SKM-1 (cell line): ENCODE data around the gene MED10.

Source experiments
- DNase-seq: peaks from one replicate; lab custom pipeline; 2025; ENCODE audit not compliant: unreplicated experiment; lab: John Stamatoyannopoulos, UW

Gene MED10, protein sequence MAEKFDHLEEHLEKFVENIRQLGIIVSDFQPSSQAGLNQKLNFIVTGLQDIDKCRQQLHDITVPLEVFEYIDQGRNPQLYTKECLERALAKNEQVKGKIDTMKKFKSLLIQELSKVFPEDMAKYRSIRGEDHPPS

DNA sequence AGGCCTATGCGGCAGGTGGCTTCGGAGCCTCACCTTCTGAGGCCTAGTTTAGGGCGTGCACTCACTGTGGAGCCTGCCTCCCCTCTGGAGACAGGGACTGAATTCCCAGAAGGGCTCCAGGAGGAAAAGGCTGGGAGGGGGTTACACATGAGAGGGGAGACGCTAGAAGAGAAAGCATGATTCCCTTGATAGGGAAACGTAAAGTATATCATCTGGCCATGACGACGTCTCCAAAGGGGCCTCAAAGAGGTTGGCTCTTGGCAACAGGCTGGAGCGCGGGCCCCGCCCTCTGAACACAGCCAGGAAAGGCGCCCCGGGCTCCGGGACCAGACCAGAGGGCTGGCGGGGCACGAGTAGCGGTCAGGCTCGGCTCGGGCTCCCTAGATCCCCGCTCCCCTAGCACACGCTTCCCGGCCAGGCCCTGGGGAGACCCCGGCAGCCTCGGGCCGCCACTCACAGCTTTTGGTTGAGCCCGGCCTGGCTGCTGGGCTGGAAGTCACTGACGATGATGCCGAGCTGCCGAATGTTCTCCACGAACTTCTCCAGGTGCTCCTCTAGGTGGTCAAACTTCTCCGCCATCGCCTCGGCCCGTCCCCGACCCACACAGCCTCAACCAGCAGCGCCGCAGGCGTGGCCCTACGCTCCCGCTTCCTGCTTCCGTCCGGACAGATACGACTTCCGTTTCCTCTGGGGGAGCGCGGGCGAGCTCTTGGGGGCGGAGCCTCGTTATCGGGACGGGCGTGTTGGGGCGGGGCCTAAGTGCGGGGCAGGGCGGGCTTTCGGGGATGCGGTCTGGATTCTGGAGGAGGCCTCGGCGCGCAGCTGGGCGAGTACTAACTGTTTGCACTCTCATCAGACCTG, at the start of gene MED10:
TSS of gene MED10 (minus strand) at position 643 of the 861 bp plus-strand sequence. CDS start at position 579, 64 bp downstream.
- DNase-seq, result peak; percentile 81

DNA sequence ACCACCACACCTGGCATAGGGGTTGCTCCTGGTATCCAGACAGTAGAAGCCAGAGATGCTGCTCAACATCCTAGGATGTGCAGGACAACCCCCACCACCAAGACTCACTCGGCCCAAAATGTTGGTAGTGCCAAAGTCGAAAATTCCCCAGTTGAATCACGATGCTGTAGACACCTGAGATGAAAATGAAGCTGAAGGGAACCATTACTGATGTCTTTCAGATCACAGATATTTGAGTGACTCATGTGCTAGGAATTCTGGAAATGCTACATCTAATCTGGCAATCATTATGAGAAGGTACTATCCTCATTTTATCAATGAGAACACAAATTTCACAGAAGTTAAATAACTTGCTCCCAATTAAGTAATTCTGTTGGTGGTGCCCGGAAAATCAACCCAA, 49.3 kb upstream of the MED10 start:
- DNase-seq, result no peak

DNA sequence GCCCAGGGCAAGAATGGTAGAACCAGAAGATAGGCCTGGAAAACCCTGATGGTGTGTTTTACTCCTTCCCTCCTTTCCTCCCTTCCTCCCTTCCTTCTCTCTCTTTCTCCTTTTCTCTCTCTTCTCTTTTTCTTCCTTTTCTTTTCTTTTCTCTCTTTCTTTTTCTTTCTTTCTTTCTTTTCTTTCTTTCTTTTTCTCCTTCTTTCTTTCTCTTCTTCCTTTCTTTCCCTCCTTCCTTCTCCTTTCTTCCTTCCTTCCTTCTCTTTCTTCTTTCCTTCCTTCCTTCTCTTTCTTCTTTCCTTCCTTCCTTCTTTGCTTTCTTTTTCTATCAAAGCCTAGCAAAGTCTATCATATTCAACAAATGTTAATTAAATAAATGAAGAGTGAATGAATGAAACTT, 46.4 kb upstream of the MED10 start:
- DNase-seq, result no peak

DNA sequence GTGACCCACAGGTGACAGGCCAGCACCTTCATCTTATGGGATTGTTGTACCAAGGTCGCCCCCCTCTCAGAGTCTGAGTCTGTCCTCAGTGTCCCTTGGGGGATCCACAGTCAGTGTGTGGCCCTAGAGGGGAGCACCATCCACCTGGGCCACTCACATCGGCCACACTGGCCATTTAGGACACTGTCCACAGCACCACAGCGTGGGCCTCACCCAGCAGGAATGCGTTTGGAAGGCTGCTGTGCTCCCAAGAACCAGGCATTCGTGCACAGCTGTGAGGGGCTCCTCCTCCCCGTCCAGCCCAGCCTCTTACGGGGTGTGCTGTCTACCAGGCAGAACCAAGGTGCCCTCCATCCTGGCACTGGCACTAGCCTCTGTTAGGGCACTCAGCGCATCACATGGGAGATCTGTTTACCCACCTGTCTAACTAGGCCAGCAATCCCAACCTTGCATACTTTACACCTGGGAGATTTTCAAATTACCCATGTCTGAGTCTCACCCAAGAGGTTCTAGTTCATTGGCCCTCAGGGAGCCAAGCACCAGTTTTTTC, 45.8 kb upstream of the MED10 start:
- DNase-seq, result no peak

DNA sequence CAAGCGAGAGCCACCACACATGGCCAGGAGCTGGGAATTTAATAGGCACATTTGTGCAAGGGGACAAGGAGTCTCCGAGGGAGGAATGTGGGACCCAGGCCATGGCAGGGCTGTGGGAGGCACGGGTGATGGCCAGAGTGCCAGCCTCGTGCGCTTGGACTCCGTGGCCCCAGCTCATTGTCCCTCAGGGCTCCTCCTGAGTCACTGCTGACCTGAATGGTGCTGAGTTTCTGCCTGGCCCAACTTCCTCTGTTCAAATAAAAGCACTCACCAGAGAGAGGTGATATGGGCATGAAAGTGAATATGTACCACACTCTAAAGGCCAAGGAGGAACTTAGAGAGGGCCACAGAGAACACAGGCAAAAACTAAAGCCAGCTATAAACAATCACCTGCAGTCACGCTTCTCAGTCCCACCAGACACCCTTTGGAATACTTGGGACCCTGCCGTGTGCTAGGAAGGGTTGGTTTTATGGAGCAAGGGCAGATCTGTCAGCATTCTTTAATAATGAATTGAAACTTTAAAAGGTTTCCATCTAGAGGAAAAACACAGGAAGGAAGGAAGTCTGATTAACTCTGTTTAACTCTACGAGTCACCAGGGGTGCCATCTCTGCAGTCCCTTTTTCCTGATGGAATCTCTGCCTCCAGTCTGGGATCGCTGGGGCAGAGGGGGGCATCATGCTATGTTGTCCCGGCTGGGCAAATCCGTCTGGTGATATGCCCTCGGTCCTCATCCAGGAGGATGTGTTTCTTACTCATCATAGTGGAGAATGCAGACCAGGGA, 45.2 kb upstream of the MED10 start:
- no peak for DNase-seq

DNA sequence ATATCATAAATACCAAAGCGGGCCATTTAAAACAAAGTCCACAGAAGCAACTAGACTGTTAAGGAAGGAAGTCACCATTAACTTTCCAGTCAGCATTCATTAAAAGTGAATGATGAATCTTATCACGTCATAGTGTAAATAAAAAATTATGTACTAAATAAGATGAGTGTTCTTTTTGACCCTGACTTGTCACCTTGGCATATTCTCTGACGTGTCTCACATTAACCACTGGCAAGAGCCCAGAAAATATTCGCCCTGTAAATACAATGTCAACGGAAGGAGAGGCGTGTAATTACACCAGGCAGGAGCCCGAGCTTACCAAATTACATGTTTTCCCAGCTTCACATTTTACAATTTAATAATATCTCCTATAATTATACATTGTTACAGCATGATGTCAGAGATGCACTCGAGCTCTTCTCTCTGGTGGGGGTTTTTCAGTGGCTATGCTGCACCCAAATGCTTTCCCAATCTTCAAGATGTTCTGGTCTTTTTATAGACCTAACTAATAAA, 41.0 kb upstream of the MED10 start:
- no peak for DNase-seq

GRCh38 chr5:6418679-6419276, 40.4 kb upstream of the MED10 start:
- DNase-seq, result no peak

- no peak for DNase-seq
These were observed 39.3 kb upstream of the MED10 start for GRCh38 chr5:6417657-6418056.

DNA sequence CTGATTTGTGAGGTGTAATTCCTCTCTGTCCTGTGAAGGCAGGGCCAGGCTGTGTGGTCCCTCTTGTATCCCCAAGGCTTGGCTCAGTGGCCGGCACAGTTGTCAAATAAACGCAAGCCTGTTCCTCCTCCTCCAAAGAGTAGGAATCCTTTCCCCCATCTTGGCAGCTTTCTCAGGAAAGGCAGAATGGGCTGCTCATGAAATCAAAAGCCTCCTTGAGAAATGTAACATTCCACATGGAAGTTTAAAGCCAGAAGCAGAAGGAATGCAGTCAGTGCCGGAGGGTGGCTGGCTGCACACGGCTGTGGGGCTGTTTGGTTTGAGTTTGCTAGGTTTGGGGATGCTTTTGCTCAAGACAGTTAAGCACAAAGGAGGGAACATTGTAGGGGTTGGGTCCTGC, 34.5 kb upstream of the MED10 start:
- no peak for DNase-seq

DNA sequence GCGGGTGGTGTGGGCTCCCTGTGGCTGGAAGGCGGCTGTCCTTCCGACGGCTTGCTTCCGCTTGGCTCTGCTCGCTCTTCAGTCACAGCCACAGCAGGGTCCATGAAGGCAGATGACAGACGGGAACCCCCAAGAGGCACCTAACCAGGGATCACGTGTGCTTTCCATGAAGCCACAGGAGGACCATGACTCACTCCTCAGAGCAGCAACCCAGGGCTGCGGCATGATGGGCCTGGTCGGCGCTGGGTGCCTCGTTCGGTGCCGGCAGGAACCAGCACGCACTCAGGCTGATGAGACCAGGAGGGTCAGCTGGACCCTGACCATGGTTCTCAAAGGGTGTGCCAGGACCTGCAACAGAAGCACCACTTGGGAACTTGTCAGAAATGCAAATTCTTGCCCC, 32.8 kb upstream of the MED10 start:
- no peak for DNase-seq

DNA sequence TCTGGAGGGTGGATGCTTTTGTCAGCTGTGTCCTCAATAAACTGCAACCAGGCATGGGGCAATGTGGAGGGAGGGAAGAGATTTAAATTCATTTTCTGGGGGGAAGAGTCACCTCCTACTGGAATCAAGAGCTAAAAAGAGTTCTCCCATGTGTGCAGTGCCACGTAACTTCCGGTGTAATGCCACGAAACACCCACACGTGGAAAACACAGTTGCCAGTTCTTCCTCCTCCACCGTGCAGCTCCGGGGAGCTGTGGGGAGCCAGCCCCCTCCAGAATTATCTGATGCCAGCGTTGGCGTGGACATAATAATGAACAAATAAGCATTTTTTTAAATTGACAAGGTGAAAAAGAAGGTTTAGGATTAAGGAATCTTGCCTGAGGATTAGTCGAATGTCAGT, 32.1 kb upstream of the MED10 start:
- no peak for DNase-seq

GRCh38 chr5:6408627-6409446, 30.5 kb upstream of the MED10 start:
- DNase-seq, result no peak

- DNase-seq, result no peak
These were observed 29.9 kb upstream of the MED10 start for GRCh38 chr5:6408260-6408596.

GRCh38 chr5:6407558-6408259, 29.4 kb upstream of the MED10 start:
- no peak for DNase-seq

- DNase-seq, result no peak
These were observed 27.2 kb upstream of the MED10 start for GRCh38 chr5:6405591-6405990.

DNA sequence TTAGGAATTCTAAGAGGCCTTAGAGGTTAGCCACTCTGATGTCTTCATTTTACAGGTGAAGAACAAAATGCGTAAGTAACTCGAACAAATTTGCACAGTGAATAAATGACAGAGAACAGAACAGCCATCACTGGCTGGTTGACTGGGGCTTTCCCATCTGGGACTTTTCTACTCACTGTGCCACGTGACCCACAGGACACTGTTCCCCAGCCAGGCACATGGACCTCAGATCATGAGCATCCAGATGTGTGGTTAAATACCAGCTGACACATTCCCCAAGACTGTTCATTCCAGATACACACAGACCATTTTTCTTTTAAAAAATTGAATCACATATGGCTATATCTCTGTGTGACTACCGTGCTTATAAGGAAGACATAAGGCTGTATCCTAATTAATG, 25.8 kb upstream of the MED10 start:
- no peak for DNase-seq

DNA sequence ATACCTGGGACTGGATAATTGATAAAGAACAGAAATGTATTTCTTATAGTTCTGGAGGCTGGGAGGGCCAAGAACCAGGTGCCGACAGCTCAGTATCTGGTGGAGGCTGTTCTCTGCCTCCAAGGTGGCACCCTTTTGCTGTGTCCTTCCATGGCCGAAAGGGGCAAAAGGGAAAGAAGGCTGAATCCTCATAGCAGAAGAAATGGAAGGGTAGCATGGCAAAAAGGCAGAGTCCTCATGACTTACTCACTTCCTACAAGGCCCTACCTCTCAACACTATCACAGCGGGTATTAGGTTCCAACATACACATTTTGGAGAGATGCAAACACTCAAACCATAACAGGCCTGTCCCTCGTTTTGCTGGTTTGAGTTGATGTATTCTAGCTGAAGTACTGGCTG, 25.1 kb upstream of the MED10 start:
- DNase-seq, result no peak

- peak; percentile 3 for DNase-seq
These were observed 24.6 kb upstream of the MED10 start for GRCh38 chr5:6402939-6403338.

- DNase-seq, result no peak
These were observed 23.1 kb upstream of the MED10 start for GRCh38 chr5:6401410-6401809.
